ENCODE measurements around the gene SOX6.

GRCh38 chr11:16397390-16397789 is 41.0 kb upstream of the SOX6 start:
- no peak for TF ChIP-seq POLR2A (IDR thresholded peaks at IDR 0.05)
- no peak for TF ChIP-seq CTCF (IDR thresholded peaks at IDR 0.05)
